GM21381 (cell line): ENCODE results near the gene THBS2.
"Not testable (repeated sequence)": the region's sequence is repeated elsewhere in the genome, so short reads cannot be mapped to it uniquely, and the experiment has no call there.

Source experiments
- ATAC-seq: cut with Tn5 transposase; IDR thresholded peaks from one replicate; pipeline ENCODE4 v1.9.1; 2021; ENCODE audit warnings: mild to moderate bottlenecking, moderate library complexity; ENCODE audit not compliant: unreplicated experiment

Gene THBS2

GRCh38 chr6:169253337-169254238, at the start of gene THBS2:
TSS of gene THBS2 (minus strand) at chr6:169253846. CDS start at chr6:169250784, 3,062 bp downstream.
- no peak for ATAC-seq

- ATAC-seq = no peak
Measured at GRCh38 chr6:169302716-169303115, 49.1 kb upstream of the THBS2 start.

- ATAC-seq = no peak
Measured at GRCh38 chr6:169302255-169302654, 48.6 kb upstream of the THBS2 start.

- no peak for ATAC-seq
Measured at GRCh38 chr6:169300916-169301315, 47.3 kb upstream of the THBS2 start.

- not testable (repeated sequence) for ATAC-seq
Measured at GRCh38 chr6:169298626-169299025, 45.0 kb upstream of the THBS2 start.

GRCh38 chr6:169296622-169297021, 43.0 kb upstream of the THBS2 start:
- ATAC-seq = no peak

GRCh38 chr6:169296170-169296569, 42.5 kb upstream of the THBS2 start:
- no peak for ATAC-seq

- no peak for ATAC-seq
Measured at GRCh38 chr6:169293196-169293595, 39.5 kb upstream of the THBS2 start.

- no peak for ATAC-seq
Measured at GRCh38 chr6:169292338-169293124, 38.9 kb upstream of the THBS2 start.

GRCh38 chr6:169291646-169292337, 38.1 kb upstream of the THBS2 start:
- no peak for ATAC-seq

GRCh38 chr6:169291148-169291547, 37.5 kb upstream of the THBS2 start:
- no peak for ATAC-seq

GRCh38 chr6:169289619-169290339, 36.1 kb upstream of the THBS2 start:
- ATAC-seq = no peak

- no peak for ATAC-seq
Measured at GRCh38 chr6:169289257-169289618, 35.6 kb upstream of the THBS2 start.

- no peak for ATAC-seq
Measured at GRCh38 chr6:169288591-169288990, 34.9 kb upstream of the THBS2 start.

- no peak for ATAC-seq
Measured at GRCh38 chr6:169287675-169288074, 34.0 kb upstream of the THBS2 start.

GRCh38 chr6:169286961-169287360, 33.3 kb upstream of the THBS2 start:
- ATAC-seq = no peak

- ATAC-seq = no peak
Measured at GRCh38 chr6:169285165-169285564, 31.5 kb upstream of the THBS2 start.

- no peak for ATAC-seq
Measured at GRCh38 chr6:169283924-169284323, 30.3 kb upstream of the THBS2 start.

GRCh38 chr6:169282043-169282442, 28.4 kb upstream of the THBS2 start:
- no peak for ATAC-seq

- ATAC-seq = no peak
Measured at GRCh38 chr6:169277619-169278018, 24.0 kb upstream of the THBS2 start.

GRCh38 chr6:169274781-169275180, 21.1 kb upstream of the THBS2 start:
- ATAC-seq = no peak
